GM21367 (cell line): ENCODE results near the gene GABRR3.
A peak's percentile ranks its signal among the peaks of the same experiment; 100 is the strongest.

ENCODE experiments used
- ATAC-seq: cut with Tn5 transposase; IDR thresholded peaks from one replicate; pipeline ENCODE4 v1.9.1; 2021; ENCODE audit not compliant: unreplicated experiment

The GABRR3 gene

DNA sequence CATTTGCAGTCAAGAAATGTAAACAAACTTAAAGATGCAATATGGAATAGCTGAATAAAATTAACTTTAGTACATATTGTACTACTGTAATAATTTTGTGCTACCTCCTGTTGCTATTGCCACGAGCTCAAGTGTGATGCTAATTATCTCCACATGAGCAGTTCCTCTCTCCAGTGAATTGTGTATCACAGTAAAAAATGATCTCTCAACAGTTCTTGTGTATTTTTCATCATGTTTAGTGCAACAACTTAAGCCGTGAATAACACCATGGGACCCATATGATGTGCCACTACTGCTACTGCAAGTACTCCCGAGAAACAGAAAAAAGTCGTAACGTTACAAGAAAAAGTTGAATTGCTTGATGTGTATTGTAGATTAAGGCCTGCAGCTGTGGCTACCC is 75.2 kb downstream of the GABRR3 start:
- ATAC-seq = no peak

DNA sequence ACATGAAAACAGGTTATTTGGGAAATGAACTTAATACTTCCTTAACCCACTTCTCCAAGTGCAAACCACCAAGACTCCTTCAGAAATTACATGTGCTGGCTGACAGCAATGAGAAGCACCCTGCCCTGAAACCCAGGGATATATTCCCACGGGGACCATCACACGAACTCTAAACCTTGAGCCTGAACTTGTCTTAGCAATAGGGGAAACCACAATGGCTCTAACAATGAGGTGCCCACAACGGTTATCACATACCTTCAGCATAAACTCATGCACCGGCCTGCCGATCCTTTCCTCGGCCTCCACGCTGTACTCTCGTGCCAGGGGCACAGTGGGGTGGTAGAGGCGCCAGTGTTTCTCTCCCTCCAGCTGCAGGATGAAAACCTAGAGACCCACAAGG is 76.3 kb downstream of the GABRR3 start:
- ATAC-seq = no peak

GRCh38 chr3:97958396-97958795 is 76.7 kb downstream of the GABRR3 start:
- no peak for ATAC-seq

GRCh38 chr3:97957617-97958311 is 77.4 kb downstream of the GABRR3 start:
- ATAC-seq = no peak

- ATAC-seq = no peak
Measured at GRCh38 chr3:97956051-97956450, 79.1 kb downstream of the GABRR3 start.

DNA sequence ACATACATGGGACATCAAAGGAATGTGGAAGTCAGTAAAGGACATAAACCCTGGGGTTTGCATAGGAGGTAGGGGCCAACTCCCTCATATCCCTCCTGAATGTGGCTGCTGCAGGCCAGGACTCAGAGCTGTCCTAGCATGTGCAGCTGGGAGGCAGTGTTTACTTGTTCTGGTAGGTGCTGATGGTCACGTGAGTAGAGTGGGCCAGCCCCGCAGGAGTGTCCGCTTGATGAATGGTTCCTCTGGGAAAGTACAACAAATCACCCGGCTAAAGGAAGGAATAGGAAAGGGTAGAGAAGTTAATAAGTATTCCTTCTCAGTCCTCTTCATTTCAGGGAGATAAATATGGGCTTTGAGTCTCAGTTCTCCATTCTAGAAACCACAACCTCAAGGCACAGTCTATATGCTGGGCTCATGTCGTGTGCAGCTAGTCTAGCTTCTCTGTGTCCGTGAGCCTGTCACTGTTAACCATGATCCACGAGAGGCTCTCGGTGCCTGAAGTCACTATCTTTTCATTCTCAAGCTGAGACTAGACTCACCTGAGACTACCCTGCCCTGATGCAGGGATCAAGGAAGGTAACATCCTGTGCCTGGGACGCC is 80.8 kb downstream of the GABRR3 start:
- peak; percentile 56 for ATAC-seq

DNA sequence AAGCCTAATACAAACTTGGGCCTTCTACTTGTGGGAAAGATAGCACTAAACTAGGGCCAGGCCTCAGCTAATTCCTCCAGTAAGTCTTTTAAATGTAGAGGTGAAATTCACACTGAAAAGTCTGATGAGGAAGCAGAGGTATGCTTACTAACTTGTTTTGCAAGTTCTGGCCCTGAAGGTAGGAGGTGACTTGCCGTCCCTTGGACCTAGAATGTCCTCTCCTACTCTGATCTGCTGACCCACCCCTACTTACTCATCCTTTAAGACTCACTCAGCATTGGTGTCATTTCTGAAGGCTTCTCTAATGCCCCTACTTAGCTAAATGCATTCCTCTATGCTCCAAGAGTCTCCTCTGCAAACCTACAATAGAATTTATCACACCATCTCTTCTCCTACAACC is 82.2 kb downstream of the GABRR3 start:
- no peak for ATAC-seq

- ATAC-seq = no peak
Measured at GRCh38 chr3:97952280-97952679, 82.8 kb downstream of the GABRR3 start.

GRCh38 chr3:97950360-97950759 is 84.8 kb downstream of the GABRR3 start:
- ATAC-seq = no peak

- ATAC-seq = no peak
Measured at GRCh38 chr3:97949743-97950142, 85.4 kb downstream of the GABRR3 start.

- ATAC-seq = no peak
Measured at GRCh38 chr3:97949110-97949485, 86.0 kb downstream of the GABRR3 start.

GRCh38 chr3:97948351-97949109 is 86.6 kb downstream of the GABRR3 start:
- ATAC-seq = no peak

- ATAC-seq = no peak
Measured at GRCh38 chr3:97942801-97943546, 92.1 kb downstream of the GABRR3 start.

GRCh38 chr3:97940034-97940433 is 95.1 kb downstream of the GABRR3 start:
- ATAC-seq = no peak

DNA sequence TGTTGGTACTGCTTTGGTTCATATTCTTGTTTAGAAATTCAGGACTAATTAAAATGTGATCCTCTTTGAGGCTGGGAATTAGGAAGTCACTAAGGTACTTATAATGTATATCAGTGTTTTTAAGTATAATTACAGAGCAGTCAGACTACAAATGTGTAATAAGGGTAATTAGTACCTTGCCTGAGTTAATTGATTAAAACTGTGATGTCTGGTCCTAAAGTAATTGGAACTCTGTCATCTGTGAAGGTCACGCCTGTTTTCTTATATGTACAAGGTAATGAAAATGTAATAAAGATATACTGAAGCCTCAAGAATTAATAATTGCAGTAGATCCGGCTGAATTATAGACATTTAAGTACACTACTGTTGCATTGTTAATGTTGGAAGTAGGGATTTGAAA is 95.7 kb downstream of the GABRR3 start:
- no peak for ATAC-seq

DNA sequence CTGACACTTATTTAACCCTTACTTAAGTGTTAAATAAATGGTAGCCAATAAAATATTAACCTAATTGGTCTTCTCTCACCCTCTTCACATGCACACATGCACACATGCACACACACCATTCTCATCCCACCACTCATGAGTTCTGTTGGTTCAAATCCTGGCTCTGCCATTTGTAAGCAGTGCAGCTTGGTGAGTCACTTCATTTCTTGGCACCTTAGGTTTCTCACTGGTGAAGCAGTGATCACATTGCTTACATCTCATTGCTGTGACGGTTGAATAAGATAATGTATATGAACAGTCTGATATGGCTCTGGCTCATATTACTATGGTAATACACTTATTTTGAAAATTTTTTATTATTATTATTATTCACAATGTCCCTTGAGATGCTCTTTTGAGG is 96.7 kb downstream of the GABRR3 start:
- no peak for ATAC-seq

- ATAC-seq = no peak
Measured at GRCh38 chr3:97937205-97937604, 97.9 kb downstream of the GABRR3 start.

DNA sequence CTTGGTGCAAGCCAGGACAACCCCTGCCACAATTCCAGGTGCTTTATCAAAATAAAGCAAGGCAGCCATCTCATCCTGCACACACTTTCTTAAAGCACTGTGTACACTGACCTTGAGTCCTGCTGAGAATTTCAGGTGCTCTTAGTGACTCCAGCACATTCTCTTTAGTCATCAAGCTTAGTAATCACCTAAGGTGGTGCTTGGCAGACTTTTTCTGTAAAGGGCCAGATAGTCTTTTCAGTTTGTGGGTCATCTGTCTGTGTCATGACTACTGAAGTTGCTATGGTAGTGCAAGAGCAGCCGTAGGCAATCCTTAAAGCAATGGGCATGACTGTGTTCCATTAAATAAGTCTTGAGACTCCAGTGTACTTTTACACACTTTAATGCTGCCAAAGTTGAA is 99.3 kb downstream of the GABRR3 start:
- ATAC-seq = no peak
